ENCODE measurements around the gene RAP1GAP2. TPM values are rescaled to one million over a fixed set of nuclear protein-coding genes. Genes with fewer than 3 reads are reported as not detected.

RAP1GAP2 gene
- polyA plus RNA-seq, 1 of the 3 experiments (the other 2 are of a cell fraction) = 22.0 TPM

GRCh38 chr17:3017936-3018335 lies 221.7 kb downstream of the RAP1GAP2 start:
- H3K4me2 ChIP-seq = no peak overlapping the region
- no peaks in the 10 kb centered on the region for H3K79me2 ChIP-seq (ENCODE audit: insufficient read depth)
- no peak overlapping the region for H3K9ac ChIP-seq
- H3K9me2 ChIP-seq = no peaks in the 10 kb centered on the region
- no peak overlapping the region for H2AFZ ChIP-seq (ENCODE audit: low read depth)
- DNase-seq = no peak
- no peak overlapping the region for H3K4me3 ChIP-seq (ENCODE audit: low read depth in 2 of 2, low read length in 1 of 2)
- no CpG with 5 or more reads among the region's 15 CpGs for WGBS (ENCODE audit: low lambda C conversion rate)
- peaks cover 3% of the 10 kb centered on the region for H3F3A ChIP-seq (replicated peaks; ENCODE audit: insufficient read depth)
- H3K27ac ChIP-seq (ENCODE audit: low read depth in 2 of 2, low read length in 1 of 2) = no peak overlapping the region
- no peaks in the 10 kb centered on the region for H3K4me1 ChIP-seq (ENCODE audit: control insufficient read depth in 1 of 2, insufficient read depth in 2 of 2, low read depth in 1 of 2, low read length in 1 of 2)
- TF ChIP-seq FOXM1 (IDR thresholded peaks at IDR 0.05; ENCODE audit: low read depth) (no peak), SMC3 (IDR thresholded peaks at IDR 0.05; ENCODE audit: low read depth, low read length) (no peak), MEF2A (IDR thresholded peaks at IDR 0.05; ENCODE audit: borderline replicate concordance, low read depth) (no peak), JUND (IDR thresholded peaks at IDR 0.05) (no peak), GABPA (IDR thresholded peaks at IDR 0.05; ENCODE audit: low read depth) (no peak), FOXJ3 (CRISPR knock-in tag; IDR thresholded peaks at IDR 0.05) (no peak), ELF1 (IDR thresholded peaks at IDR 0.05) (no peak), TEAD4 (IDR thresholded peaks at IDR 0.05; ENCODE audit: borderline replicate concordance, insufficient read depth) (no peak), CHD2 (IDR thresholded peaks at IDR 0.05; ENCODE audit: low read length, partially characterized antibody) (no peak), TAF1 (IDR thresholded peaks at IDR 0.05; ENCODE audit: borderline replicate concordance, low read depth, low read length) (no peak), YY1 (IDR thresholded peaks at IDR 0.05; ENCODE audit: low read depth) (no peak), NFIC (IDR thresholded peaks at IDR 0.05; ENCODE audit: borderline replicate concordance) (no peak), EZH2phosphoT487 (IDR thresholded peaks at IDR 0.05; ENCODE audit: borderline replicate concordance, low read depth) (no peak), USF1 (IDR thresholded peaks at IDR 0.05; ENCODE audit: borderline replicate concordance, low read depth) (no peak), RCOR1 (IDR thresholded peaks at IDR 0.05; ENCODE audit: low read length) (no peak), RAD21 (IDR thresholded peaks at IDR 0.05; ENCODE audit: low read length) (no peak), FOSL2 (IDR thresholded peaks at IDR 0.05; ENCODE audit: borderline replicate concordance, low read depth) (no peak), SIN3A (IDR thresholded peaks at IDR 0.05; ENCODE audit: borderline replicate concordance, low read depth, low read length) (no peak)
- ChIA-PET CTCF (interaction anchor here (15.8 kb wide), 1 partner anchor 169 kb away, joined by 238 read pairs; no protein-coding TSS in a partner anchor), POLR2A (no interaction called here)
- peaks cover 11% of the 10 kb centered on the region; the same call in 1 of the 2 replicates for H3K9me3 ChIP-seq
- no peaks in the 10 kb centered on the region for H4K20me1 ChIP-seq (ENCODE audit: insufficient read depth)
- H3K36me3 ChIP-seq (replicated peaks in 1 of 2; ENCODE audit: control insufficient read depth in 1 of 2, insufficient read depth in 2 of 2, low read length in 1 of 2) = peaks cover 2 to 35% of the 10 kb centered on the region in 2 experiments
- no peaks in the 10 kb centered on the region for H3K27me3 ChIP-seq (ENCODE audit: insufficient read depth)

- no peak overlapping the region for H3K4me2 ChIP-seq
- no peak overlapping the region for H2AFZ ChIP-seq (ENCODE audit: low read depth)
- H3F3A ChIP-seq (replicated peaks; ENCODE audit: insufficient read depth) = peaks cover 6% of the 10 kb centered on the region
- no peaks in the 10 kb centered on the region for H3K27me3 ChIP-seq (ENCODE audit: insufficient read depth)
- H4K20me1 ChIP-seq (ENCODE audit: insufficient read depth) = no peaks in the 10 kb centered on the region
- TF ChIP-seq IRF3 (IDR thresholded peaks at IDR 0.05; ENCODE audit: low read depth, low read length) (no peak), YY1 (IDR thresholded peaks at IDR 0.05; ENCODE audit: low read depth) (no peak)
- peaks cover 4 to 43% of the 10 kb centered on the region in 2 experiments for H3K36me3 ChIP-seq (replicated peaks in 1 of 2; ENCODE audit: control insufficient read depth in 1 of 2, insufficient read depth in 2 of 2, low read length in 1 of 2)
- H3K9me3 ChIP-seq = peaks cover 14% of the 10 kb centered on the region; the same call in 1 of the 2 replicates
- H3K9me2 ChIP-seq = no peaks in the 10 kb centered on the region
- H3K27ac ChIP-seq (ENCODE audit: low read depth in 2 of 2, low read length in 1 of 2) = no peak overlapping the region
- no peaks in the 10 kb centered on the region for H3K4me1 ChIP-seq (ENCODE audit: control insufficient read depth in 1 of 2, insufficient read depth in 2 of 2, low read depth in 1 of 2, low read length in 1 of 2)
- no peak for DNase-seq
- ChIA-PET POLR2A (no interaction called here), CTCF (interaction anchor here (1.0 to 1.8 kb wide), 5 partner anchors 29 to 192 kb away, joined by 3 to 12 read pairs (median 4); no protein-coding TSS in a partner anchor)
- 85% methylated on average over 8 of the region's 9 CpGs for WGBS (ENCODE audit: low lambda C conversion rate)
- H3K9ac ChIP-seq = no peak overlapping the region
- H3K79me2 ChIP-seq (ENCODE audit: insufficient read depth) = peaks cover 4% of the 10 kb centered on the region; the same call in 1 of the 2 replicates
- no peak overlapping the region for H3K4me3 ChIP-seq (ENCODE audit: low read depth in 2 of 2, low read length in 1 of 2)
Observed at GRCh38 chr17:3019761-3020160, 223.5 kb downstream of the RAP1GAP2 start.

Data from SK-N-SH (cell line).